Endothelial cell of umbilical vein (primary cell): ENCODE results near the gene FOXL1. TPM values are rescaled to one million over a fixed set of nuclear protein-coding genes. Genes with fewer than 3 reads are reported as not detected.

Experiments used
- BruUV-seq: library from RNA; stranded (reverse); fragments of 400-500 nt; replicated peaks from 2 replicates; lab custom pipeline; 2021; lab: Mats Ljungman, UMichigan
- CTCF ChIA-PET: fragments of 300-600, 350-600 bp; sonication (Branson Sonifier 250); formaldehyde crosslinking; loops from one replicate; lab custom pipeline; 2021; ENCODE audit warnings: antibody characterized with exemption, inconsistent platforms; lab: Charles Lee
- POLR2A ChIA-PET: fragments of 300-600, 350-600 bp; sonication (Branson Sonifier 250); formaldehyde crosslinking; loops from one replicate; lab custom pipeline; 2021; ENCODE audit warnings: antibody characterized with exemption, inconsistent platforms; lab: Charles Lee
- DNase-seq: peaks from one replicate; pipeline ENCODE4 v3.0.0-alpha.2; 2011; ENCODE audit warnings: low read depth, low spot score
- FAIRE-seq: peaks from 2 replicates; lab custom pipeline; 2011; peaks lifted over from hg19 to GRCh38; lab: Jason Lieb, UNC
- H2AFZ ChIP-seq: 2 replicates; pipeline ENCODE4 v1.6.0; 2012; ENCODE audit warnings: low read depth, low read length, control low read depth, inconsistent platforms
- H3K27ac ChIP-seq: 2 replicates; pipeline ENCODE4 v1.5.1; 2011; ENCODE audit warnings: low read depth, mild to moderate bottlenecking, control low read depth, low read length, moderate library complexity; ENCODE audit not compliant: insufficient read depth
- H3K27me3 ChIP-seq, 2 experiments: 2 replicates each; pipeline versions ENCODE4 v1.6.0 to v1.6.1; 2011; ENCODE audit warnings: low read length in 2 of 2, mixed read lengths in 1 of 2; ENCODE audit not compliant: control insufficient read depth in 2 of 2, insufficient read depth in 2 of 2
- H3K36me3 ChIP-seq, 2 experiments: 2 replicates in 1 of 2; 3 replicates in 1 of 2; pipeline ENCODE4 v1.5.1; 2011; ENCODE audit warnings: low read length in 2 of 2, mild to moderate bottlenecking in 1 of 2, moderate library complexity in 1 of 2; ENCODE audit not compliant: control insufficient read depth in 2 of 2, insufficient read depth in 2 of 2; ENCODE audit errors: extremely low read depth in 1 of 2
- H3K4me1 ChIP-seq: 3 replicates; pipeline ENCODE4 v1.5.1; 2011; ENCODE audit warnings: mild to moderate bottlenecking, low read length; ENCODE audit not compliant: control insufficient read depth, insufficient read depth; ENCODE audit errors: extremely low read depth
- H3K4me2 ChIP-seq: 2 replicates; pipeline ENCODE4 v1.6.1; 2011; ENCODE audit warnings: low read length, control low read depth, mixed read lengths; ENCODE audit not compliant: insufficient read depth
- H3K4me3 ChIP-seq, 3 experiments: fragments of 200-600 bp in 1 of 3; sonication (generic), shearing (Covaris generic) in 1 of 3; replicated peaks in 1 of 3; 2 replicates each; pipeline ENCODE4 v1.5.1; 2011 to 2016; ENCODE audit warnings: control low read depth in 3 of 3, low read length in 3 of 3, mild to moderate bottlenecking in 2 of 3, inconsistent platforms in 1 of 3, low read depth in 1 of 3, moderate library complexity in 1 of 3; ENCODE audit not compliant: insufficient read depth in 1 of 3
- H3K79me2 ChIP-seq: 2 replicates; pipeline ENCODE4 v1.6.0; 2012; ENCODE audit warnings: low read length, inconsistent platforms; ENCODE audit not compliant: control insufficient read depth, insufficient read depth
- H3K9ac ChIP-seq: replicated peaks from 2 replicates; pipeline ENCODE3; 2011; ENCODE audit warnings: low read length, control low read depth; ENCODE audit not compliant: insufficient read depth; ENCODE audit errors: extremely low read depth
- H3K9me1 ChIP-seq: replicated peaks from 3 replicates; pipeline ENCODE4 v1.6.0; 2011; ENCODE audit warnings: mild to moderate bottlenecking, low read length; ENCODE audit not compliant: control insufficient read depth, insufficient read depth; ENCODE audit errors: extremely low read depth
- H3K9me3 ChIP-seq: replicated peaks from 2 replicates; pipeline ENCODE4 v1.5.1; 2012; ENCODE audit warnings: low read length, inconsistent platforms; ENCODE audit not compliant: control insufficient read depth, insufficient read depth
- H4K20me1 ChIP-seq: replicated peaks from 2 replicates; pipeline ENCODE3; 2011; ENCODE audit warnings: mild to moderate bottlenecking, low read length; ENCODE audit not compliant: control insufficient read depth, insufficient read depth; ENCODE audit errors: extremely low read depth
- EZH2 ChIP-seq: IDR thresholded peaks from 2 replicates; pipeline ENCODE4 v1.6.1; 2012; ENCODE audit warnings: borderline replicate concordance, low read depth, mild to moderate bottlenecking, moderate library complexity, low read length, inconsistent platforms; ENCODE audit not compliant: severe bottlenecking
- FOS ChIP-seq: IDR thresholded peaks from 2 replicates; pipeline ENCODE4 v1.6.1; 2011; ENCODE audit warnings: mild to moderate bottlenecking, low read length, moderate library complexity, borderline replicate concordance; ENCODE audit not compliant: insufficient read depth
- GATA2 ChIP-seq: IDR thresholded peaks from 2 replicates; pipeline ENCODE4 v1.7.0; 2011; ENCODE audit warnings: low read depth, mild to moderate bottlenecking, moderate library complexity, mixed read lengths, low read length; ENCODE audit not compliant: insufficient read length, insufficient read depth
- JUN ChIP-seq: IDR thresholded peaks from 2 replicates; pipeline ENCODE4 v1.6.1; 2011; ENCODE audit warnings: borderline replicate concordance, low read depth; ENCODE audit not compliant: insufficient read length, insufficient read depth
- MYC ChIP-seq: IDR thresholded peaks from one replicate; pipeline ENCODE4 v1.6.1; 2011; ENCODE audit warnings: mild to moderate bottlenecking, low read depth, low read length
- POLR2A ChIP-seq: IDR thresholded peaks from 2 replicates; pipeline ENCODE4 v1.6.1; 2012; ENCODE audit warnings: low read depth, mild to moderate bottlenecking, control low read depth, low read length
- POLR2AphosphoS5 ChIP-seq: IDR thresholded peaks from 2 replicates; pipeline ENCODE4 v1.6.1; 2012; ENCODE audit warnings: low read depth, mild to moderate bottlenecking, control low read depth, low read length, moderate library complexity; ENCODE audit not compliant: insufficient read depth
- dilution Hi-C: fragments of 300-500 bp; cut with MboI; formaldehyde crosslinking; loops from one replicate; pipeline ENCODE4 v1.15.0; 2019; ENCODE audit warnings: low sequenced_read_pairs; ENCODE audit not compliant: extremely low pct_ligation_motif_present
- intact Hi-C: fragments of 100-400 bp; cut with micrococcal nuclease; formaldehyde crosslinking; loops from one replicate; pipeline ENCODE4 v1.10.0; 2022
- polyA plus RNA-seq, 4 experiments: library from polyadenylated mRNA; depleted of rRNA in 3 of 4; stranded (reverse) in 3 of 4; unstranded in 1 of 4; fragments of >200 nt; gene quantifications; 2 replicates each; pipeline versions ENCODE4 v1.2.1 to v1.2.3, GENCODE V29; 2011 to 2012; ENCODE audit warnings: missing spikeins in 1 of 4
- total RNA-seq: library from RNA; stranded (reverse); gene quantifications from 2 replicates; pipeline ENCODE4 v1.2.3, GENCODE V29; 2021
- TF ChIP-seq, protein P1 (sequence below): IDR thresholded peaks from 2 replicates; pipeline ENCODE4 v1.6.1; 2011; ENCODE audit not compliant: insufficient read depth, insufficient read length
- TF ChIP-seq, protein P2 (sequence below), 2 donors: IDR thresholded peaks; 1 replicate in 1 of 2; 2 replicates in 1 of 2; pipeline ENCODE4 v1.5.1; 2011; ENCODE audit warnings: low read length in 2 of 2, mild to moderate bottlenecking in 2 of 2, moderate library complexity in 2 of 2, control low read depth in 1 of 2, inconsistent platforms in 1 of 2, low read depth in 1 of 2; ENCODE audit not compliant: insufficient read depth in 1 of 2; ENCODE audit errors: extremely low read depth in 1 of 2

FOXL1 gene
- total and polyA plus RNA-seq, 2 donors (not counting 3 experiments of a cell fraction or from before 2014, with no cell fraction given): 2.8 to 3.8 TPM

DNA sequence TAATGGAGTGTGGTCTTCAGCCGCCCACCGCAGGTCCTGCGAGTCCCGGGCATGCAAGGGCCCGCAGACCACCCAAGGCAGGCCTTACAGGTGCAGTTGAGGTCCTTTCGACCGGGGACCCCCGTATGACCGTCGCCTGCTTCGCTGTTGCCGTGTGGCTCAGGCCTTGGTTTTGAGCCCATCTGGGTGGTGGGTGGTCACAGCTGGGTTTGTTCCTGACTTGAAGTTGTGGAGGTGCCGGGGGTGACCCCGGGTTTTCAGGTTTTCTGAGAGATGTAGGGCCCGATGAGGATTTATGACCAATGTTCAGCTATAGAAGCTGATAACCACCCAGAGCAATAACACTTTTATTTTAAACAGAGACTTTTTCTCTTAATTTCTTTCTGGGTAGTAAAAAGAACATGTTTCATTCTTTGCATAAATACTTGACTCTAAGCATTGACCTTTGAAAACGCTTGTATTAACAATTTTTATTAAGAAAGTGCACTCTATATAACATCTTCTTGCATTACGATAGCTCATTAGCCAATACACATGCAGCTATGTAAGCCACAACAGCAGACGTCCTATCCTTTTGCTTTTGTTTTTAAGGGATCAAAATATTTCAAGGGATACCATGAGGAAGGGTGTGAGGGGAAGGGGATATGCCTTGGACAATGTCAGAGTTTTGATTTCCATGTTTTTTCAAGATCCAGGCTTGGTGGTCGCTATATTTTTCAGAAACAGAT is 1.9 kb downstream of the FOXL1 start:
- no peaks in the 10 kb centered on the region for H3K9me1 ChIP-seq
- dilution Hi-C loops (no loop called here), intact Hi-C loops (no loop called here)
- H3K4me3 ChIP-seq: no peak overlapping the region
- peaks cover 35% of the 10 kb centered on the region for H3K4me1 ChIP-seq
- H3K4me2 ChIP-seq: no peak overlapping the region
- H3K27me3 ChIP-seq: no peaks in the 10 kb centered on the region
- DNase-seq (no peak), FAIRE-seq (no peak)
- no peak overlapping the region for H2AFZ ChIP-seq
- ChIA-PET CTCF (interaction anchor here (0.9 to 1.3 kb wide), 2 partner anchors 44 to 294 kb away, joined by 3 to 4 read pairs; no protein-coding TSS in a partner anchor), POLR2A (no interaction called here)
- H4K20me1 ChIP-seq: no peaks in the 10 kb centered on the region
- H3K36me3 ChIP-seq: no peaks in the 10 kb centered on the region
- no peaks in the 10 kb centered on the region for H3K9me3 ChIP-seq
- H3K27ac ChIP-seq: no peak overlapping the region
- H3K79me2 ChIP-seq: peaks cover 23% of the 10 kb centered on the region
- no TSS peak for BruUV-seq
- no peak for TF ChIP-seq GATA2
- H3K9ac ChIP-seq: no peak overlapping the region

DNA sequence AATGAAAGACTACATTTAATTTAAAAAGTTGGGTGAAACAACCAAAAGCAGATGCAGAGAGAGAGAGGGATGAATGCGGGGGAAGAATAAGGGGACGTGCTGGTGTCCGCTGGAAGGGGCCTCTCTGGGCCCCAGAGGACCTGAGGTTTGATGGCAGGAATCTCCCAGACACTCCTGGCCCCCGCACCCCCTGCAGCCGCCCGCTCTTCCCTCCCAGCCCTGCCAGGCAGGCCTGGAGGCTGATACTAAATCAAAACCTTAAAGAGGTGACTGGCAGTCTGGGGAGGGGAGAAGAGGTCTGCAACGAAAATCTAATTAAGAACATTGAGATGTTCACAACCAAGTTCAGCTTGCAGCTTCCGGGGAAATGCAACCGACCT is 2.4 kb downstream of the FOXL1 start:
- DNase-seq (no peak), FAIRE-seq (no peak)
- Histone ChIP-seq H3K4me3 (no peak overlapping the region), H4K20me1 (no peaks in the 10 kb centered on the region), H3K27ac (no peak overlapping the region), H3K36me3 (no peaks in the 10 kb centered on the region), H3K27me3 (no peaks in the 10 kb centered on the region), H3K9ac (no peak overlapping the region), H3K79me2 (peaks cover 21% of the 10 kb centered on the region), H2AFZ (no peak overlapping the region), H3K4me2 (no peak overlapping the region), H3K4me1 (peaks cover 36% of the 10 kb centered on the region), H3K9me3 (no peaks in the 10 kb centered on the region), H3K9me1 (no peaks in the 10 kb centered on the region)
- TF ChIP-seq, protein P1, sequence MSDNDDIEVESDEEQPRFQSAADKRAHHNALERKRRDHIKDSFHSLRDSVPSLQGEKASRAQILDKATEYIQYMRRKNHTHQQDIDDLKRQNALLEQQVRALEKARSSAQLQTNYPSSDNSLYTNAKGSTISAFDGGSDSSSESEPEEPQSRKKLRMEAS: no peak
- TF ChIP-seq POLR2A: no peak
- TF ChIP-seq MYC: no peak
- TF ChIP-seq GATA2: no peak
- TF ChIP-seq EZH2: no peak
- no peak for TF ChIP-seq JUN
- no peak for TF ChIP-seq FOS
- no peak for TF ChIP-seq POLR2AphosphoS5
- TF ChIP-seq, protein P2, sequence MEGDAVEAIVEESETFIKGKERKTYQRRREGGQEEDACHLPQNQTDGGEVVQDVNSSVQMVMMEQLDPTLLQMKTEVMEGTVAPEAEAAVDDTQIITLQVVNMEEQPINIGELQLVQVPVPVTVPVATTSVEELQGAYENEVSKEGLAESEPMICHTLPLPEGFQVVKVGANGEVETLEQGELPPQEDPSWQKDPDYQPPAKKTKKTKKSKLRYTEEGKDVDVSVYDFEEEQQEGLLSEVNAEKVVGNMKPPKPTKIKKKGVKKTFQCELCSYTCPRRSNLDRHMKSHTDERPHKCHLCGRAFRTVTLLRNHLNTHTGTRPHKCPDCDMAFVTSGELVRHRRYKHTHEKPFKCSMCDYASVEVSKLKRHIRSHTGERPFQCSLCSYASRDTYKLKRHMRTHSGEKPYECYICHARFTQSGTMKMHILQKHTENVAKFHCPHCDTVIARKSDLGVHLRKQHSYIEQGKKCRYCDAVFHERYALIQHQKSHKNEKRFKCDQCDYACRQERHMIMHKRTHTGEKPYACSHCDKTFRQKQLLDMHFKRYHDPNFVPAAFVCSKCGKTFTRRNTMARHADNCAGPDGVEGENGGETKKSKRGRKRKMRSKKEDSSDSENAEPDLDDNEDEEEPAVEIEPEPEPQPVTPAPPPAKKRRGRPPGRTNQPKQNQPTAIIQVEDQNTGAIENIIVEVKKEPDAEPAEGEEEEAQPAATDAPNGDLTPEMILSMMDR (IDR thresholded peaks at IDR 0.05; ENCODE audit: extremely low read depth in 1 of 2, insufficient read depth in 1 of 2, low read depth in 1 of 2, low read length in 2 of 2): no peak
- intact Hi-C loops: no loop called here
- POLR2A ChIA-PET: no interaction called here
- no TSS peak for BruUV-seq
- dilution Hi-C loops: no loop called here
- CTCF ChIA-PET: interaction anchor here (1.3 kb wide), 1 partner anchor 293 kb away, joined by 4 read pairs; no protein-coding TSS in a partner anchor
